Common myeloid progenitor, CD34-positive (primary cell): Measurements from ENCODE around the gene CDKN2AIPNL.

Source experiments
- CTCF ChIA-PET: fragments of 350-600 bp; sonication (Branson Sonifier 250); formaldehyde crosslinking; loops from one replicate; lab custom pipeline; 2021; ENCODE audit warnings: antibody characterized with exemption; lab: Charles Lee
- POLR2A ChIA-PET: fragments of 350-600 bp; sonication (Branson Sonifier 250); formaldehyde crosslinking; loops from one replicate; lab custom pipeline; 2021; ENCODE audit warnings: antibody characterized with exemption; lab: Charles Lee
- DNase-seq, 3 donors: peaks; one replicate each; pipeline versions ENCODE4 v3.0.0 to v3.0.0-alpha.2; 2013
- H3K27ac ChIP-seq, 2 experiments: 1 replicate in 1 of 2; 2 replicates in 1 of 2; pipeline ENCODE4 v1.7.0; 2013; ENCODE audit warnings: inconsistent platforms in 2 of 2, low read length in 2 of 2, mild to moderate bottlenecking in 2 of 2, low read depth in 1 of 2, moderate library complexity in 1 of 2; ENCODE audit not compliant: severe bottlenecking in 2 of 2, insufficient read depth in 1 of 2, poor library complexity in 1 of 2
- H3K27me3 ChIP-seq, 5 experiments: replicated peaks in 2 of 5; 1 replicate in 3 of 5; 2 replicates in 2 of 5; pipeline versions ENCODE4 v1.6.1 to v1.7.0; 2013; ENCODE audit warnings: low read length in 4 of 5, mild to moderate bottlenecking in 2 of 5, moderate library complexity in 2 of 5, inconsistent platforms in 1 of 5; ENCODE audit not compliant: insufficient read depth in 5 of 5, control insufficient read depth in 4 of 5
- H3K36me3 ChIP-seq, 4 experiments: 1 replicate in 2 of 4; 2 replicates in 2 of 4; pipeline versions ENCODE4 v1.6.1 to v1.7.0; 2013; ENCODE audit warnings: low read length in 3 of 4, control low read depth in 1 of 4, mild to moderate bottlenecking in 1 of 4; ENCODE audit not compliant: control insufficient read depth in 4 of 4, insufficient read depth in 4 of 4
- H3K4me1 ChIP-seq, 4 experiments: 1 replicate in 3 of 4; 2 replicates in 1 of 4; pipeline versions ENCODE4 v1.6.1 to v1.7.1; 2013; ENCODE audit warnings: low read length in 3 of 4, mild to moderate bottlenecking in 3 of 4, control low read depth in 1 of 4, inconsistent platforms in 1 of 4, moderate library complexity in 1 of 4; ENCODE audit not compliant: control insufficient read depth in 4 of 4, insufficient read depth in 4 of 4; ENCODE audit errors: control extremely low read depth in 1 of 4
- H3K4me3 ChIP-seq, 7 experiments: 1 replicate in 4 of 7; 2 replicates in 3 of 7; pipeline versions ENCODE4 v1.5.1 to v1.7.0; 2013; ENCODE audit warnings: mild to moderate bottlenecking in 7 of 7, low read length in 6 of 7, moderate library complexity in 6 of 7, inconsistent platforms in 2 of 7, low read depth in 2 of 7, control low read depth in 1 of 7; ENCODE audit not compliant: insufficient read depth in 4 of 7, control insufficient read depth in 1 of 7; ENCODE audit errors: extremely low read depth in 1 of 7
- H3K9me3 ChIP-seq, 5 experiments: 1 replicate in 4 of 5; 2 replicates in 1 of 5; pipeline versions ENCODE4 v1.6.1 to v1.7.1; 2013; ENCODE audit warnings: low read length in 4 of 5, mild to moderate bottlenecking in 2 of 5, inconsistent platforms in 1 of 5, low read depth in 1 of 5, moderate library complexity in 1 of 5; ENCODE audit not compliant: control insufficient read depth in 4 of 5, insufficient read depth in 2 of 5; ENCODE audit errors: control extremely low read depth in 1 of 5
- WGBS: methylation state at CpG from one replicate; pipeline ENCODE4 v1.1.5; 2013; ENCODE audit not compliant: insufficient coverage; 5-methylcytosine and 5-hydroxymethylcytosine counted together

The CDKN2AIPNL gene

DNA sequence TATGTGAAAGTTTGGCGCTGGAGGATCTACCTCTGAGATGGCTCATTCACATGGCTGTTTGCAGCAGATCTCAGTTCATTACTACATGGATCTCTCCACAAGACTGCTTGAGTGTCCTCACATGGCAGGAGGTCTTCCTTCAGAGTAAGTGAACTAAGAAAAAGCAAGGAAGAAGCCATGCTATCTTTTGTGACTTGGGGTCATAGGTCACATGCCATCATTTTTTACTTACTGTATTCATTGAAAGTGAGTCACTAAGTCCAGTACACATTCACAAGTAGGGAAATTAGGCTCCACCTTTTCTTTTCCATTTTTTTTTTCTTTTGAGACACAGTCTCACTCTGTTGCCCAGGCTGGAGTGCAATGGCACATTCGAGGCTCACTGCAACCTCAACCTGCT, 8.7 kb upstream of the CDKN2AIPNL start:
- 89% methylated on average over 2 of the region's 2 CpGs for WGBS
- ChIA-PET CTCF (no interaction called here), POLR2A (no interaction called here)
- Histone ChIP-seq H3K27ac (no peak overlapping the region), H3K9me3 (no peaks in the 10 kb centered on the region), H3K36me3 (no peaks in the 10 kb centered on the region), H3K27me3 (no peaks in the 10 kb centered on the region), H3K4me1 (no peaks in the 10 kb centered on the region), H3K4me3 (no peak overlapping the region)
- DNase-seq, result no peak

DNA sequence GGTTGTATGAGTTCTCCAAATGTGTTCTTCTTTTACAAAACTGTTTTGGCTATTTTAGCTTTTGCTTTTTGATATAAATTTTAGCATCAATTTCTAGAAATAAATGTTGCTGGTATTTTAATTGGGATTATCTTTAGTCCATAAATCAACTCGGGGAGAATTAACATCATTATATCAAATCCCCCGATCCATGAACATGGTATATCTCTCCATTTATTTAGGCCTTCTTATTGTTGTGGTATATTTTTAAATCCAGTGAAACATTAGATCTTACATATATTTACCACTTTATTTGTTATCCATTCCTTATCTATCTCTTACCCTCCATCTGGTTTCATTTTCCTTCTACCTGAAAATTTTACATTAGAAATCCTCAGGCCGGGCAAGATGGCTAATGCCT, 7.3 kb upstream of the CDKN2AIPNL start:
- no peak overlapping the region for H3K27ac ChIP-seq
- no peaks in the 10 kb centered on the region for H3K27me3 ChIP-seq
- no CpG with 5 or more reads among the region's 3 CpGs for WGBS
- H3K9me3 ChIP-seq, result no peaks in the 10 kb centered on the region
- H3K36me3 ChIP-seq, result no peaks in the 10 kb centered on the region
- no peak for DNase-seq
- no peak overlapping the region for H3K4me3 ChIP-seq
- CTCF ChIA-PET, result interaction anchor here (0.6 to 0.9 kb wide), 2 partner anchors 53 to 269 kb away, joined by 3 to 4 read pairs; no protein-coding TSS in a partner anchor
- POLR2A ChIA-PET, result no interaction called here
- no peaks in the 10 kb centered on the region for H3K4me1 ChIP-seq

- POLR2A ChIA-PET, result interaction anchor here (0.7 kb wide), 1 partner anchor 47 kb away, joined by 3 read pairs; no protein-coding TSS in a partner anchor
- no peak overlapping the region for H3K4me3 ChIP-seq
- H3K27me3 ChIP-seq, result no peaks in the 10 kb centered on the region
- DNase-seq, result no peak
- H3K36me3 ChIP-seq, result no peaks in the 10 kb centered on the region
- no peak overlapping the region for H3K27ac ChIP-seq
- peaks cover 0 to 1% (median under 1%) of the 10 kb centered on the region in 4 experiments for H3K4me1 ChIP-seq
- H3K9me3 ChIP-seq, result no peaks in the 10 kb centered on the region
- CTCF ChIA-PET, result interaction anchor here (0.9 to 1.0 kb wide), 3 partner anchors 24 to 141 kb away, joined by 3 to 4 read pairs (median 3); no protein-coding TSS in a partner anchor
Measured at GRCh38 chr5:134417707-134418106, 6.0 kb upstream of the CDKN2AIPNL start.

DNA sequence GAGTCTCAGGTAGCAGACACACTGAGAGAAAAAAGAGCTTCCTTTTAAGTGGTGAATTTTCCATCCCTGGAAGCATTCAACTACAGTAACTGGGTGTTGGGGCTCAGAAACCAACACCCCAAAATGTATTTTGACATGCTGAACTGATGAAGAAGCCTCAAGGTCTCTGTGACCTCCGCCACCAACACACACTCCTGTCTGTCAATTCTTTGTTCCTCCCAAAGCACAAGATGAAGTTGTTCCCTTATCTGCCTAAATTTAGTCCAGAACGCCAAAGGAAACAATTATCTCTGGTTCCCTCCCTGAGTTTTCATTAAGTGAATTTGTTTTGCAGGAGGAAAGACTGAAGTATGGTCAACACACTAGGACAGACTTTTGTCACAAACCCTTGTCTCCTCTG, 1.4 kb upstream of the CDKN2AIPNL start:
- H3K4me1 ChIP-seq, result peaks cover 9 to 24% (median 16%) of the 10 kb centered on the region in 4 experiments
- H3K27me3 ChIP-seq, result no peaks in the 10 kb centered on the region
- POLR2A ChIA-PET, result no interaction called here
- CTCF ChIA-PET, result interaction anchor here (0.9 to 5.7 kb wide), 5 partner anchors 15 to 171 kb away, joined by 3 to 32 read pairs (median 8); no protein-coding TSS in a partner anchor
- H3K4me3 ChIP-seq, result no peak overlapping the region
- no peaks in the 10 kb centered on the region for H3K9me3 ChIP-seq
- H3K36me3 ChIP-seq, result peaks cover 0 to 4% (median 1%) of the 10 kb centered on the region in 4 experiments
- 100% methylated on average over 1 of the region's 2 CpGs for WGBS
- no peak for DNase-seq
- no peak overlapping the region for H3K27ac ChIP-seq

- Histone ChIP-seq H3K4me1 (peaks cover 9 to 24% (median 16%) of the 10 kb centered on the region in 4 experiments), H3K27ac (peak overlapping the region in 1 of 2 experiments; percentile 84), H3K27me3 (no peaks in the 10 kb centered on the region), H3K4me3 (peak overlapping the region; percentile 65 to 90 (median 86)), H3K36me3 (peaks cover 0 to 14% (median 7%) of the 10 kb centered on the region in 4 experiments), H3K9me3 (no peaks in the 10 kb centered on the region)
- 0% methylated on average over 5 of the region's 9 CpGs for WGBS
- POLR2A ChIA-PET, result interaction anchor here (1.0 to 1.8 kb wide), 6 partner anchors 13 to 145 kb away, joined by 3 to 7 read pairs (median 4); no protein-coding TSS in a partner anchor
- DNase-seq, result no peak
- CTCF ChIA-PET, result interaction anchor here (0.6 to 5.7 kb wide), 34 partner anchors 10 to 175 kb away, joined by 3 to 32 read pairs (median 5); no protein-coding TSS in a partner anchor
Measured at GRCh38 chr5:134411228-134411545, 494 bp downstream of the CDKN2AIPNL start.

GRCh38 chr5:134410822-134411221, 859 bp downstream of the CDKN2AIPNL start:
- CTCF ChIA-PET, result interaction anchor here (0.6 to 5.7 kb wide), 29 partner anchors 10 to 176 kb away, joined by 3 to 32 read pairs (median 6); no protein-coding TSS in a partner anchor
- no peak for DNase-seq
- Histone ChIP-seq H3K36me3 (peaks cover 0 to 16% (median 8%) of the 10 kb centered on the region in 4 experiments), H3K4me1 (peaks cover 9 to 24% (median 16%) of the 10 kb centered on the region in 4 experiments), H3K27ac (peak overlapping the region in 1 of 2 experiments; percentile 84), H3K27me3 (no peaks in the 10 kb centered on the region), H3K9me3 (no peaks in the 10 kb centered on the region), H3K4me3 (peak overlapping the region in 6 of 7 experiments; percentile 76 to 90 (median 87))
- POLR2A ChIA-PET, result interaction anchor here (1.2 to 1.8 kb wide), 5 partner anchors 26 to 145 kb away, joined by 3 to 7 read pairs (median 5); no protein-coding TSS in a partner anchor
- 67% methylated on average over 3 of the region's 4 CpGs for WGBS

DNA sequence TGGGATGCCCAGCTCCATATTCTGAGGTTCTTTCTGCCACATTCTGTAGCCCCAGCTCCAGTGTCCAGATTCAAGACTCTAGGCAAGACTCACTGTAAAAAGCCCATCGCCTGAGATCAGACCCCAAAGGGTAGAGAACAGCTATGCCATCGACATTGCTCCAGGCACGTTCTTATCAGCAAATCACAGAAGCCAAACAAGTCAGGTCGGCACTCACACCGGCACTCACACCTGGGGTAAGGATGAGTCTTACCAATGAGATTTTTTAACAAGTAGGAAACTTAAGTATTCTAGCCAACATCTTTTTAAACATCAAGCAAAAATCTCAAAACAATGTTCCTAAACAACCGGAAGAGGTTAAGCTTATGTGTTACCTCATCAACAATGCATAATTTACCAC, 2.4 kb downstream of the CDKN2AIPNL start:
- H3K9me3 ChIP-seq, result no peaks in the 10 kb centered on the region
- peaks cover 9 to 24% (median 16%) of the 10 kb centered on the region in 4 experiments for H3K4me1 ChIP-seq
- CTCF ChIA-PET, result interaction anchor here (1.0 to 3.8 kb wide), 7 partner anchors 9 to 168 kb away, joined by 3 to 13 read pairs (median 5); no protein-coding TSS in a partner anchor
- H3K27ac ChIP-seq, result no peak overlapping the region
- H3K27me3 ChIP-seq, result no peaks in the 10 kb centered on the region
- WGBS, result 88% methylated on average over 4 of the region's 6 CpGs
- H3K36me3 ChIP-seq, result peaks cover 0 to 19% (median 8%) of the 10 kb centered on the region in 4 experiments
- H3K4me3 ChIP-seq, result no peak overlapping the region
- POLR2A ChIA-PET, result interaction anchor here (0.6 kb wide), 2 partner anchors 25 to 38 kb away, joined by 3 read pairs; partner anchors contain the start of gene UBE2B
- DNase-seq, result no peak
